Stimulated activated CD8-positive, alpha-beta memory T cell treated with anti-CD3 and anti-CD28 coated beads, Interleukin-4, amount 100 ng/mL, for 1 hour (primary cell): ENCODE results near the gene MCTP1.
"Not testable (repeated sequence)": the region's sequence is repeated elsewhere in the genome, so short reads cannot be mapped to it uniquely, and the experiment has no call there.

Experiments
- DNase-seq, 2 donors: peaks; one replicate each; pipeline ENCODE4 v3.0.0-alpha.2; 2020; ENCODE audit warnings: low read depth in 2 of 2, low spot score in 1 of 2

Gene MCTP1

GRCh38 chr5:95035891-95036685, 248.8 kb downstream of the MCTP1 start:
- DNase-seq, result no peak

DNA sequence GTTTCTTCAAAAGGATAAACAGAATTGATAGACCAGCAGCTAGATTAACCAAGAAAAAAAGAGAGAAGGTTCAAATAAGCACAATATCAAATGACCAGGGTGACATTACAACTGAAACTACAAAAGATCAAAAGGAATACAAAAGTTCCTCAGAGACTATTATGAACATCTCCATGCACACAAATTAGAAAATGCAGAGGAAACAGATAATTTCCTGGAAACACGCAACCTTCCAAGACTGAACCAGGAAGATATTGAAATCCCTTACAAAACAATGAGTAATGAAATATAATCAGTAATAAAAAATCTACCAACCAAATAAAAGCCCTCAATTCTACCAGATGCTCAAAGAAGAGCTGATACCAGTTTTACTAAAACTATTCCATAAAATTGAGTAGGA, 252.1 kb downstream of the MCTP1 start:
- no peak for DNase-seq

DNA sequence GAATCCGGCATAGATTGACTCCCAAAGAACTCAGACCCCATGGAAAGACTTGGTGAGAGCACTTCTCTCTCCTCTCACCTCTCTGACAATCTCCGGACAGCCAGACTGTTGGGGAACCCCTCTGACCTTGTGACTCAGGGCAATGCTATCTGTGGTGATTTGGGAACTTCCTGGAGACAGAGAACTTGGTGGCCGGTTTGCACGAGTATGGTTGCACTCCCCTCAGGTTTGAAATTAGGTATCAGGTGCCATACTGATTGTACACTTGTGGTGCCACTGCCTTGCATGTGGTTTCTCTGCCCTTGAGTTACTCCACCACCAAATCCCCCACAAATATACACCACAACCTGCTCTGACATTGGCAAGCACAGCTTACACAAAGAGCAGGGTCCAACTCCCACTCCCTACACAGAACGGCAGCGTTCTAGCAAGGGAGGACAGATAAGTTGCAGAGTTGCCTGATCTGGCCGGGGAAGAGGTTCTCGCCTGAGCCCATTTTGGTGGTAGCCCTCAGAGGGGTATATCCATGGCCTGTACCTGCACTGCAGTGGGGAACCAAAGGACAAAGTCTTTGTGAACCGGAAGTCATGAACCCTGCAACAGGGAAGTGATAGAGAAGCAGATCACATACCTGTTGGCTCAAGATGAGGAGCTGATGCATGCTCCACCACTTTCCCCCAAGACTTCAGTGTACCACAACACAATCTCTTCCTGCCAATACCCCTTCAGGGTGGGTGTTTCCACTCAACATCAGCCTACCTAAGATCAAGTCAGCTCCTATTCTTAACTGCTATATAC, 255.1 kb downstream of the MCTP1 start:
- DNase-seq, result no peak

GRCh38 chr5:95027775-95028174, 257.1 kb downstream of the MCTP1 start:
- no peak for DNase-seq

- no peak for DNase-seq
Measured at GRCh38 chr5:95027151-95027721, 257.7 kb downstream of the MCTP1 start.

DNA sequence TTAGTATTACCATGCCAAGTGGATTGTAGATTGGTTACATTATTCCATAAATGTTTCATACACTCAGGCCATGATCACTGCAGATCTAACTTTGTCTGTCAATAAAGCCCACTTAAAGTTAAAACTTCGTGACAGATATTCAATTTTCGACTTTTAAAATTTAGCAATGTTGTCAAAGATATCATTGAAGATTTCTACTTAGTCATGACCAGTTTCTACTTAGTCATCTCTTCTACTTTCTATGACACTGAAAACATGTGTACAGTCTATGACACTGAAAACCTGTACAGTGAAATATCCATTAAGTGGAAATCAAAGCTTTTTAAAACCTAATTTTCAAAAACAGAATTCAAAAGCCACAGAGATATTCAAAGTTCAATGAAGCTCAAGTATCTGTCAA, 258.2 kb downstream of the MCTP1 start:
- no peak for DNase-seq

- DNase-seq, result no peak
Measured at GRCh38 chr5:95022967-95023695, 261.8 kb downstream of the MCTP1 start.

DNA sequence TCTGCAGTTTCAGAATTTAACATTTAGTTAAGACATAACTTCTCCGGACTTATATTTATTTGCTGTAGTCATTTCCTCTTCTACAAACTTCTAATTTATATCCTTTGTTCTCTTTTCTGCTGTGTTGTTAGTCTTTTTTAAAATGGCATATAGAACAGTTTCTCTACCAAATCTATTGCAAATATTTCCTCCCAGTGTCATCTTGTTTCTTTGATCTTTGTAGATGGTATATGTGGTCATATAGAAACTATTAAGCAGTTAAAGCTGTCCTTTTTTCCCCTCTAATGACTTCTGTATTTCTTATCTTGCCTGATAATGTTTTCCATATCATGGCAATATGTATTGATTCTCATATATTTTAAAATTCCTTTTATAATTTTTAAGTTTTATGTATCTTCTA, 264.5 kb downstream of the MCTP1 start:
- no peak for DNase-seq

DNA sequence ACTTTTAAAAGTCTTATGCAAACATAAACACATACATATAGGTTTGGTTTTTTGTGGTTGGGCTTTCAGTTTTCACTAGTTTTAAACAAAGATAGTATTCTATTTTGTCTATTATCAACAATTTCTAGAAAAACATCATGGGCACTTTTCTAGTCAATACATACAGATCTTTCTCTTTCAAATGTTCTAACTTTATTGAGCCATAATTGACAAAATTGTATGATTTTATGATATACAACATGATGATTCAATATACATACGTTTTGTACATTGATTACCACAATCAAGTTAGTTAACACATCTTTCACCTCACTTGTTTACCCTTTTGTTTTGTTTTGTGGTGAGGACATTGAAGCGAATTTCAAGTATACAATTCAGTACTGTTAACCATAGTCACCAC, 265.9 kb downstream of the MCTP1 start:
- DNase-seq, result no peak

DNA sequence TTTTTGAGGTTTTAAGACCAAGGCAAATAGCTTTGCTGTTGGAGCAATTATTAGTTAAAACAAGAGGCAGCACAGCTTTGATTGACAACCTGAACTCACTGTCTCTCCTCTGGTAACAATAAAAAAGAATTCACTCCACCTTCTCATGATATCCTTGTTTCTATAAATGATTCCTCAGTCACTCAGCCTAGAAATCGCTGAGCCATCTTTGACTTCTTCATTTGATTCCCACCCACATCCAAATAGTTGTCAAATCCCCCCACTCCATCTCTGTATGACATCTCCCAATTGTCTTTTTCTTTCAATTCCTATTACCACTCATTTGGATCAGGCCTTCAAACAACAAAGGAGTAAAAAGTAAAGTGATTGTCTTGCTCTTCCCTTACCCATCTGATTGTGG, 266.4 kb downstream of the MCTP1 start:
- DNase-seq, result no peak

GRCh38 chr5:95009812-95010211, 275.1 kb downstream of the MCTP1 start:
- no peak for DNase-seq

DNA sequence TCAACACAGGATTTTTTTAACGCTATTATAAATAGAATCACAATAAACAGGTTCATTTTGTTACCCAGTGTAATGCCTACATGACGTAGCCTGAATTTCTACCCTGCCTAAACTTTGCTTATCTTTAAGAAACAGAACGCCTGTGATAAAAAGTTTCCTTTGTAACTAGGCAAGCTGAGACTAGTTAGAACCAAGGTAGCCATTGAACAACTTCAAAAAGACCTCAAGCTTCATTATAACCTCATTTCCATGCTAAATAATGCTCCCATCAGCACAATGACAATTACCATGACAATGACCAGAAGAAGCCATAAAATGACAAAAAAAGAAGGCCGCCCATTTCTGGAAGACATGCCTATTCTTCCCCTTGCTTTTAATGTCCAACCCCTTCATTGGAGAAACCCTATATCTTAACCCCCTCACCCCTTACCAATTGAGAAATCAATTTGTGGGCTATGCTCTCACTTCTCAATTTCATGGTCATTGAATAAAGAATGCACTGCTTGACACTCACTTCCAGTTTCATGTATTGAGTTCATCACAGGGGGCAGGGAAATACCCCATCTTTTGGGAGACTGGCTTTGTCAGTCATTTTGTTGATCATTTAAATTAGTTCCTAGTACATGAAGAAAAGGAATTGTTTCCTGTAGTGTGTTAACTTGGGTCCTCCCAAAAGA, 276.8 kb downstream of the MCTP1 start:
- DNase-seq, result no peak

DNA sequence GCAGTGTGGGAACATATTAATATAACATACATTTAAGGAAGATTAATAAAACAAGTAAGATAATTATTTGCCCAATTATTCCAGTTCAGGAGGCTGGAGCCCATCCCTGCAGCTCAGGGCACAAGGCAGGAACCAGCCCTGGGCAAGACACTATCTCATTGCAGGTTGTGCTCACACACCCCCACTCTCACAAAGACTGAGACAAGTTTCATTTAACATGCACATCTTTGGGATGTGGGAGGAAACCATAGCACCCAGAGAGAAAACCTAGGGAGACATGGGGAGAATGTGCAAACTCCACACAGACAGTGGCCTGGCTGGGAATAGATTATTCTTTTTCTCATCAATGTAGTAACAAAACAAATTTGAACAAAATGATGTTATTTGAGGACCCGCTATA, 279.1 kb downstream of the MCTP1 start:
- DNase-seq, result no peak

- no peak for DNase-seq
Measured at GRCh38 chr5:94998670-94999069, 286.2 kb downstream of the MCTP1 start.

DNA sequence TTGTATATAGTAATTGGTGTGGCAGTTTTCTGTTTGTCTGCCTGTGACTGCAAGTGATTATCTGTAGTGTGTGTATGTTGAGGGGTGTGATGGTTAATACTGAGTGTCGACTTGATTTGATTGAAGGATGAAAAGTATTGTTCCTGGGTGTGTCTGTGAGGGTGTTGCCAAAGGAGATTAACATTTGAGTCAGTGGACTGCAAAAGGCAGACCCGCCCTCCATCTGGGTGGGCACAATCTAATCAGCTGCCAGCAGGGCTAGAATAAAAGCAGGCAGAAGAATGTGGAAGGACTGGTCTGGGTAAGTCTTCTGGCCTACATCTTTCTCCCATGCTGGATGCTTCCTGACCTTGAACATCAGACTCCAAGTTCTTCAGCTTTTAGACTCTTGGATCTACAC, 290.4 kb downstream of the MCTP1 start:
- DNase-seq, result not testable (repeated sequence)

DNA sequence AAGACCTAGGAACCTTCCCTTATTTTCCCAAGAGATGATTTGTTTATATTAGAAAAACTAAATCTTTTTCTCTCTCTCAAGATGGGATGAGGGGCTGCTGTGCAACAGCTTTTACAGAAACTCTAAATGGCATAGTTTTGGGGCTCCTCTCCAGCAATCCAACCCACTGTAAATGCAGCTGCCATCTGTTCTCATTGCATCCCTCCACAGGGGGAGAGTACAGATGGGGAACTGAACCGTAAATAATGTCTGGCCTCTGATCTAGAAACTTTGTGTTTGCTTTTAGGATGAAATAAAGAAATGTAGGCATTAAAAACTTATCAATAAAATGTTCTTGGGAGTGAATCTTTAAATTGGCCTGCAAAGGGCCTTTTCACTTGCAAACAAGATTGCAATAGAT, 291.4 kb downstream of the MCTP1 start:
- DNase-seq, result no peak

DNA sequence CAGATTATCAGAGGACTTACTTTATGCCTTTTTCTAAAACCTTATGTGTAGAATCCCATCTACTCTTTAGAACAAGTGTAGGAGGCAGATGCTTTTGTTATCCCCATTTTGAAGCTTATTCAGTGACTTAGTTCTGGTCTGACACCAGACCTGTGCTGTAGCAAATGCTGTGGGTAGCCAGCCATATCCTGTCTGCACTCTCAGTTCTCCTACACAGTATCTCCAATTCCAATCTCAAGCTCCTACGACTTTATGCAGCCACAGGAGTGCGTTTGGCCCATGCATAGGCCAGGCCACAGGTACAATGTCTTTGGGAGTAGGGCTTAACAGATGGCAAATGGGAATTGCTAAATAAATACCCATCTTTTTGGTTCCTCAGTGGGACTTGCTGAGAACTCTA, 292.6 kb downstream of the MCTP1 start:
- no peak for DNase-seq

DNA sequence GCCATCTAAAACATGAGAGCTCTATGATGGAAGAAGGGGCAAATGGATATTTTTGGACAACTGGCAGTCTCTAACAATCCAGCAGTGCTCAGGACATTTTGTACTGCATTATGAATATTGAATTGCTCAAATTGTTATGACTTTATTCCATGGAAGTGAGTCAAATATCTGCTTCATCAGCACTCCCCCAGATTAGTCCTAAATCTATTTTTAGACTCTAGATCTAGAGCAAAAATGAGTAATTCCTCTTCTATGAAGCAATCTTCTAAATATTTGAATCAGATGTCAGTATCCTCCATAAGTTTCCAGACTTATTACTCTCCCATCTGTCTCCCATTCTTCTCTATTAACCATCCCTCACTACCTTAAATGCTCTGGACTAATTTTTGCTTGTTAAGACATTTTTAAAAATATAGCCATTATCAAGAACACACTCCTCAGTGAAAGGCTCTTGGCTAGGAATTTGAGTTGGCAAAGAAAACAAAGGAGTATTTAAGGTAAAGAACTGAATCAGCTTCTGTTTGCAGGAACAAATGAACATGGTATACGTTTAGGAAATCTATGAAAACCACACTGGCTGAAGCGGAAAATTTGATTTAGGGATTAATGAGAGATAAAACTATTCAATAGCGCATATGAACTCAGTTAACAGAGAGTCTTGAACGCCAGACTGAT, 300.9 kb downstream of the MCTP1 start:
- DNase-seq, result no peak

DNA sequence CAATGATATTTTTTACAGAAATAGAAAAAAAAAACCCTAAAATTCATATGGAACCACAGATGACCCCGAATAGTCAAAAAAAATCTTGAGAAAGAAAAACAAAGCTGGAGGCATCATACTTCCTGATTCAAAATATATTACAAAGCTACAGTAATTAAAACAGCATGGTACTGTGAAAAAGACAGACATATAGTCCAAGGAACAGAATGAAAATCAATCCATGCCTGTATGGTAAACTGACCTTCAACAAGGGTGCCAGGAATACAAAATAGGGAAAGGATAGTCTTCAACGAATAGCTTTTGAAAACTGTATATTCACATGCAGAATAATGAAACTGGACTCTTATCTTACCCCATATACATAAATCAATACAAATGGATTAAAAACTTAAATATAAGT, 307.5 kb downstream of the MCTP1 start:
- no peak for DNase-seq

DNA sequence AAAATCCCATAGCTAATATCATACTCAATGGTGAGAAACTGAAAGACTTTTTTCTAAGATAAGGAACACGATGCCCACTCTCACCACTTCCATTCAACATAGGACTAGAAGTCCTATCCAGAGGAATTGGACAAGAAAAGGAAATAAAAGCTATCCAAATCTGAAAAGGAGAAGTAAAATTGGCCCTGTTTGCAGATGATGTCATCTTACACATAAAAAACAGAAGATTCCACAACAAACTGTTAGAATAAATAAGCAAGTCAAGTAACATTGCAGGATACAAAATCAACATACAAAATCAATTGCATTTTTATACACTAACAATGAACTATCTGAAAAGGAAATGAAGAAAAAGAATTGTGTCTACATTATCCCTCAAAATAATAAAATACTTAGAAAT, 308.0 kb downstream of the MCTP1 start:
- DNase-seq, result no peak
